Stimulated activated CD8-positive, alpha-beta memory T cell treated with anti-CD3 and anti-CD28 coated beads, Interleukin-15, amount 100 ng/mL, for 24 hours (primary cell): ENCODE measurements around the gene TAB2.

Experiments used
- DNase-seq: peaks from one replicate; pipeline ENCODE4 v3.0.0-alpha.2; 2020; ENCODE audit warnings: low read depth

Gene TAB2

DNA sequence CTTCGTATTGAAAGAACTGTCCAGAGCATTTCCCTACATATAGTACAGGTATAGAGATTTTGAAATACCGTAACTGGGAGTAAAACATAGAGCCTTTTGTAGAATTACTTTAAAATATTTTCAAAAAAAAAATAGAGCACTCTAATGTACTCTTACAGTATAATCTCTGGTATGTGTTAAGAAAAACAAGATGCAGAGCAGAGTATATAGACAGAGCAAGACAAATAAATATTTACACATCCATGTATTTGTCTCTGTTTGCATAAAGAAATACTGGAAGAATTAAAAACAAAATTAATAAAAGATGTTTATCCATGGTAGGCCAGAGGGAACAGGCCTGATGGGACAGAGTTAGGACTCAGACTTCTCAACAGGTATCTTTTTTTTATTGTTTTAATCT, 54.5 kb downstream of the TAB2 start:
- DNase-seq: no peak

GRCh38 chr6:149373511-149373910, 56.0 kb downstream of the TAB2 start:
- DNase-seq: no peak

DNA sequence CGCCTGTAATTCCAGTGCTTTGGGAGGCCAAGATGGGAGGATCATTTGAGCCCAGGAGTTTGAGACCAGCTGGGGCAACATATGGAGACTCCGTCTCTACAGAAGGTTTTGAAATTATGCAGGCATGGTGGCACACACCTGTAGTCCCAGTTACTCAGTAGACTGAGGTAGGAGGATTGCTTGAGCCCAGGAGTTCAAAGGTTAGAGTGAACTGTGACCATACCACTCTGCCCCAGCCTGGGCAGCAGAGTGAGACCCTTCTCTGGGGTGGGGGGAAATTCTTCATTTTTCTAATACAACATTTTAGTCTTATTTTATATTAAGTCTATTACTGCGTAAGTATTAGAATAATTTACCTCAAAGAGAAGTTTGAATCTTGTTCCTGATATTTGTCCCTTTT, 62.5 kb downstream of the TAB2 start:
- DNase-seq: no peak

DNA sequence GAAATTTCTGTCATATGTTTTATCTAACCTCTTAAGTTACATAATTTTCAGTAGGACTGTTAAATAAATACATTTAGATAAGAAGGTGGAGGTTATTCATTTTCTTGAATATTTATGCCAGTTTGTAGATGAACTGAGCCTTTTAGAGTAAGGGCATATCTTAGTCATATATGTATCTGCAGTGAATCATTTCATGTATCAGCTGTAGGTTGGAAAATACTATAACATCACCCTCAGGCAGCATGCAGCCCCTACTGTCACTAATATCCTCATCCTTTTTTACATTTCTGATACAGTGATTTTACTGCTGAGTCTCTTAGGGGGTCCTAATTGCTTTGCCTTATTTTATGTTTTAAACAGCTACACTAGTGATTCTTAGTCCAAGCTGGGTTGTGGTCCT, 63.0 kb downstream of the TAB2 start:
- no peak for DNase-seq

GRCh38 chr6:149383371-149383770, 65.9 kb downstream of the TAB2 start:
- no peak for DNase-seq

GRCh38 chr6:149384464-149384863, 67.0 kb downstream of the TAB2 start:
- no peak for DNase-seq

- DNase-seq: no peak
Observed at GRCh38 chr6:149385998-149386646, 68.6 kb downstream of the TAB2 start.

GRCh38 chr6:149387779-149388512, 70.4 kb downstream of the TAB2 start:
- DNase-seq: no peak

- DNase-seq: no peak
Observed at GRCh38 chr6:149389509-149390297, 72.2 kb downstream of the TAB2 start.

DNA sequence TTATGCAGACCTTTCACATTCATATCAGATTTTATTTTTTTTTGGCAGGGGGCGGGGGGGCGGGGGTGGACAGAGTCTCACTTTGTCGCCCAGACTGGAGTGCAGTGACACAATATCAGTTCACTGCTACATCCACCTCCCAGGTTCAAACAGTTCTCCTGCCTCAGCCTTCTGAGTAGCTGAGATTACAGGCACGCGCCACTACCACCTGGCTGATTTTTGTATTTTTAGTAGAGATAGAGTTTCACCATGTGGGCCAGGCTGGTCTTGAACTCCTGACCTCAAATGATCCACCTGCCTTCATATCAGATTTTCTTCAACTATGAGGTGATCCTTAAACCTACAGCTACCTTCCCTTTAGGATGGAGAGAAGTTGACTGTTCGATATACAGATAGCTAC, 74.6 kb downstream of the TAB2 start:
- no peak for DNase-seq

DNA sequence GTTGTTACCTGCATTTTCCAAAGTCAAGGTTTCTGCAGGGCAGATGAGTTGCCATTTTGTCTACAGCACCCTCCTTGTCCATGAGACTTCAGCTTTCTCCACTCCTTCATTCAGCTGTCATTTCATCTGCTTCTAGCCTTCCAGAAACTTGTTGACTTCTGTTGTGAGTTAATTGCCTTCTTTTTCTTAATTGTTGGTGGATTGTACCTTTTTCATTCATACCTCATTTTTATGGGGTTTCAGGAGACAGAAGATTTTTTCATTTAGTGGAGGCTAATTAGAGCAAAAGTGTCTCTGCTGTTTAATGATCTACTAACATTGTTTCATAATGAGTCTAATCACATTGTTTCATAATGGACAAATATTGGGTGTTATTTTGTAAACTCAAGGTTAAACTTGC, 75.0 kb downstream of the TAB2 start:
- DNase-seq: no peak

DNA sequence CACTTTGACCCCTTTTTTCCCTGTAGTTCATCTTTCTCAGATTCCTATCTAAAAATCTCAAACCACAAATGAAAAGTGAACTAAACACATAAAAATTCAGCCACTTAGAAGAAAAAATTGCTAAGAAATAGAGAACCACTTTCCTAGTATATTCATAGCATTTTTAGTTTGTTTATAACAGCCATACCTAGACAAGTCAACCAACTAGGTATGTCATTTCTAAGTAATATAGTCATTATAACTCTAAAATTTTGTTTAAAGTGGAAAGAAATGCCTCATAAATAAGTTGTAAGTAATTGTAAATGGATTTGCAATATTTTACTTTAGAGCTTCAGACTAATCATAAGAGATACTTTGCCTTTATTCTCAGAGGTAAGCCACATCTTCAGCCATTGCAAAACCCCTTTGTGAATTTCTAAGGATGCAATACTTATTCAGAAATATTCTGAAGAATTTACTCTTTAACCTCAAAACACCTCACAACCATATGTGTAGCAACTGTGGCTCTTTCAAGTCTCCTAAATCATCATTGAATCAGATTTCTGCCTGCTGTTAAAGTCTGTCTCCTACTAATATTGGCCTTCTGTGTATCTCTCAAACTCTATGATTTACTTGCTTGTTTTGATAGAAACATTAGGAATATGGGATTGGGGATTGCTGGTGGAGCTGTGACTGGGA, 75.6 kb downstream of the TAB2 start:
- DNase-seq: no peak

- DNase-seq: no peak
Observed at GRCh38 chr6:149395185-149395584, 77.7 kb downstream of the TAB2 start.

DNA sequence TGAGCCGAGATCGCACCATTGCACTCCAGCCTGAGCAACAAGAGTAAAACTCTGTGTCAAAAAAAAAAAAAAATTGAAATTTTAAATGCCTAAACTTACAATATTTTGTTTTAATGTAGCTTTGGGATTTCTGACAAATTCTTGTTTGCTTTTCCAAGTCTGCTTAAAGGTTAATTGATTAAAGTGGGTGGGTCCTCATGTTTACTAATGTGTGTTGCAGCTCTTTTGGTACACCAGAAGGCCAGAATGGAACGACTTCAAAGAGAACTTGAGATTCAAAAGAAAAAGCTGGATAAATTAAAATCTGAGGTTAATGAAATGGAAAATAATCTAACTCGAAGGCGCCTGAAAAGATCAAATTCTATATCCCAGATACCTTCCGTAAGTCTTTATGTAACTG, 79.9 kb downstream of the TAB2 start:
- no peak for DNase-seq

- no peak for DNase-seq
Observed at GRCh38 chr6:149400050-149400449, 82.5 kb downstream of the TAB2 start, which contains the start of gene SUMO4. Gene SUMO4 (plus strand): TSS chr6:149400262. CDS start chr6:149400392, 130 bp downstream.

DNA sequence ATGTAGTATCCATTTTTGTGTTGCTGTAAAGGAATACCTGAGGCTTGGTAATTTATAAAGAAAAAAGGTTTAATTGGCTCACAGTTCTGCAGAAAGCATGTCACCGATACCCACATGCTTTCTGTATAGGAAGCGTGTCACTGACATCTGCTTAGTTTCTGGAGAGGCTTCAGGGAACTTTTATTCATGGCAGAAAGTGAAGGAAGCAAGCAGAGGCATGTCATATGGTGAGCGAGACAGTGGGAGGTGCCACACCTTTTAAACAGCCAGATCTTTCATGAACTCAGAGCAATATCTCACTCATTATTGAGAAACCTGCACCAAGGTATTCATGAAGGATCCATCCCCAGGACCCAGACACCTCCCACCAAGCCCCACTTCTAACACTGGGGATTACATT, 86.0 kb downstream of the TAB2 start:
- no peak for DNase-seq

DNA sequence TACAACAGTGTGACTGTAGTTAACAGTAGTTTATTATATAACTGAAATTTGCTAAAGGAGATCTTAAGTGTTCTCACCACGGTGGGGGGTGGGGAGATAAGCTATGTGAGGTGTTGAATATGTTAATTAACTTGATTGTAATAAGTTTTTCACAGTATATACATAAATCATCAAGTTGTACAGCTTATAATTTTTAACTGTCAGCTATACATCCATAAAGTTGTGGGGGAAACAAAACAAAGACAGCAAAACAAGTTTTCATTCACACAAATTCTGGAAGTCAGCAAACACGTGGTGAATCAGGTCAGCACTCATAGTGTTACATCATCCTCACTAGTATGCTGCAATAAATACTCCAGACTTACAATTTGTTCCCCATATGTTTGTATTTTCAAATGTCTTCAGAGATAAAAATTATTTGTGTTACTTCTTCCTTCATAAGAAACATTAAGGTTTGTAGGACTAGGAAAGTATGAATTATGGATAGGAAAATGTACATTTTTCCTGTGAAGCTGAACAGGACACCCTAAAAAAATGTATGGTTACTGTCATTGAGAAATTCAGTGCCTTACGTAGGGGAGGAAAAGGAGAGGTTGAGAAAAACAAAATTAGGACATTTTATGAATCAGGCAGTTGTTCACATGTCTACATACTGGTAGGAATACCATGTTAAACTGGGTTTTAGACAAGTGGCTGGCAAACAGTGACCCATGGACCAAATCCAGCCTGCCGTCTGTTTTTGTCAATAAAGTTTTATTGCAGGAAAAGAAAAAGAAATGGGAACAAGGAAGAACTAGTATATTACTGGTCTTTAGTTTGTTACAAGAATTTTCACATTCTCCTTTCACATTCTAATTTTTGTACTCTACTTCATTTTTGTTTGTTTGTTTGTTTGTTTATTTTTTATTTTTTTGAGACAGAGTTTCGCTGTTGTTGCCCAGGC, 88.6 kb downstream of the TAB2 start:
- DNase-seq: no peak

DNA sequence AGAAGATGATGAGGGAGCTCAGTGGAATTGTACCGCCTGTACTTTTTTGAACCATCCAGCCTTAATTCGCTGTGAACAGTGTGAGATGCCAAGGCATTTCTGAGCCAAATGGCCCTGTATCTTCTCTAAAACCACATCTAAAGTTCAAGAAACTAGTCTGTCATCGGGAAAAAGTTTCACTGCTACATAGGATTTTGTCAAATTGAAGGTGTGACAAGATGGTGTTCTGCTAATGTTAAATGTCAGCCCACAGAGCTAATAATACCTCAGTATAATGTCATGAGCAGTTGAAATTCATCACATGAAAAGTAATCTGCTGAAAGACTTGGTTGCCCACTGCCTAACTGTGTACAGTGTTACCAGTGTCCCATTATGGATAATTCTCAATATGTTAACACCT, 92.1 kb downstream of the TAB2 start:
- DNase-seq: no peak

GRCh38 chr6:149410557-149410956, 93.0 kb downstream of the TAB2 start:
- no peak for DNase-seq

DNA sequence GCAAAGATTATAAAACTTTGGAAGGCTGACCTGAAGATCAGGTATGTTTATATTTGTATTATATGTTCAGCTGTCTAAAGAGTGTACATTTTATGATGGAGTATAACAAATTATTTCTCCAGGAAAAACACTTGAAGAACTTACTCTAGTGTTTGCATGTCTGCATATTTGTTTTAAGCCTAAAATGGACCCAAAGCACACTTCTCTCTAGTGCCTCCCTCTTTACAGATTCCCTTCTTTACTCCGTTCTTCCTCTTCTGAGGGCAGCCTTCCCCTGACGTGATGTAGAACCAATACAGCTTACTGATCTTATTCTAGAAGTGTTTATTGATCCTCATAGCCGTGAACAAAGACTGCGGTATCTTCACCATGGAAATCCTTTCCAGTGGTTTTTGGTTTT, 96.5 kb downstream of the TAB2 start:
- no peak for DNase-seq

- DNase-seq: no peak
Observed at GRCh38 chr6:149414821-149415220, 97.3 kb downstream of the TAB2 start.
